Body of pancreas (tissue), 4 donors: ENCODE data around the gene ANGPTL8. TPM values are rescaled to one million over a fixed set of nuclear protein-coding genes. Genes with fewer than 3 reads are reported as not detected.

Source experiments
- ATAC-seq: fragments of 150-250 bp; one replicate; pipeline ENCODE4 v1.9.1; 2016
- DNase-seq, 4 donors: peaks; one replicate each; pipeline ENCODE4 v3.0.0-alpha.2; 2019
- H3K27ac ChIP-seq, 4 donors: fragments of 200-600 bp; sonication (generic); 1 replicate in 3 of 4; 2 replicates in 1 of 4; pipeline versions ENCODE4 v1.5.1 to v1.6.1; 2016 to 2019; ENCODE audit warnings: mild to moderate bottlenecking in 1 of 4, mixed read lengths in 1 of 4, moderate library complexity in 1 of 4
- H3K27me3 ChIP-seq, 2 donors: fragments of 200-600 bp; sonication (generic); one replicate each; pipeline ENCODE4 v1.6.0; 2016; ENCODE audit warnings: mild to moderate bottlenecking in 1 of 2
- H3K36me3 ChIP-seq, 2 donors: fragments of 200-600 bp; sonication (generic); replicated peaks in 1 of 2; 2 replicates each; pipeline ENCODE4 v1.5.1; 2016; ENCODE audit warnings: low read depth in 2 of 2; ENCODE audit not compliant: insufficient read depth in 1 of 2
- H3K4me1 ChIP-seq: fragments of 200-600 bp; sonication (generic); one replicate; pipeline ENCODE4 v1.6.0; 2016
- H3K4me3 ChIP-seq, 2 donors: fragments of 200-600 bp; sonication (generic); 1 replicate in 1 of 2; 2 replicates in 1 of 2; pipeline ENCODE4 v1.5.1; 2016 to 2019
- H3K9me3 ChIP-seq, 3 donors: fragments of 200-600 bp; sonication (generic); 1 replicate in 2 of 3; 2 replicates in 1 of 3; pipeline ENCODE4 v1.5.1; 2016
- CTCF ChIP-seq, 7 experiments: fragments of 450-650 bp in 4 of 7; fragments of 200-600 bp in 3 of 7; sonication (generic) in 3 of 7; IDR thresholded peaks; one replicate each; pipeline ENCODE4 v1.5.1; 2016 to 2019; ENCODE audit warnings: antibody characterized with exemption in 7 of 7
- POLR2A ChIP-seq, 3 donors: fragments of 450-650 bp; IDR thresholded peaks; one replicate each; pipeline ENCODE4 v1.6.1; 2016; ENCODE audit warnings: antibody characterized with exemption in 3 of 3, mild to moderate bottlenecking in 2 of 3
- WGBS, 2 donors: methylation state at CpG; one replicate each; pipeline ENCODE4 v1.1.5; 2017; 5-methylcytosine and 5-hydroxymethylcytosine counted together
- intact Hi-C: fragments of 100-400 bp; cut with DNase I; formaldehyde crosslinking; loops from one replicate; pipeline ENCODE4 v1.15.1; 2023
- total RNA-seq, 2 donors: library from RNA; depleted of rRNA; stranded (reverse); fragments of >200 nt; gene quantifications; one replicate each; pipeline ENCODE4 v1.1.0, GENCODE V29; 2016

Gene ANGPTL8
- total RNA-seq, 2 donors from 2014 or later: not detected

GRCh38 chr19:11237321-11237720 lies 2.1 kb upstream of the ANGPTL8 start:
- no peak overlapping the region for H3K4me3 ChIP-seq

GRCh38 chr19:11238041-11238440 lies 1.4 kb upstream of the ANGPTL8 start:
- intact Hi-C loops: no loop called here
- H3K36me3 ChIP-seq: no peaks in the 10 kb centered on the region

More at GRCh38 chr19:11237321-11237720, 2.1 kb upstream of the ANGPTL8 start:
- Histone ChIP-seq H3K27ac (no peak overlapping the region), H3K9me3 (no peaks in the 10 kb centered on the region), H3K4me1 (no peaks in the 10 kb centered on the region), H3K36me3 (peaks cover 0 to 4% of the 10 kb centered on the region in 2 donors), H3K27me3 (no peaks in the 10 kb centered on the region)
- no peak for ATAC-seq
- 87 to 89% methylated on average over 11 to 14 of the region's 15 CpGs for WGBS, 2 donors
- intact Hi-C loops: no loop called here
- DNase-seq: no peak
- no peak for TF ChIP-seq POLR2A (IDR thresholded peaks at IDR 0.05)
- no peak for TF ChIP-seq CTCF (IDR thresholded peaks at IDR 0.05)

GRCh38 chr19:11238781-11239376 lies 540 bp upstream of the ANGPTL8 start:
- no peak for ATAC-seq
- TF ChIP-seq POLR2A (IDR thresholded peaks at IDR 0.05) (no peak), CTCF (IDR thresholded peaks at IDR 0.05) (no peak)
- H3K36me3 ChIP-seq: no peaks in the 10 kb centered on the region
- no peak for DNase-seq
- 74 to 78% methylated on average over 5 to 6 of the region's 6 CpGs for WGBS, 2 donors
- H3K4me3 ChIP-seq: no peak overlapping the region
- no peak overlapping the region for H3K27ac ChIP-seq
- H3K4me1 ChIP-seq: peaks cover 5% of the 10 kb centered on the region
- no peaks in the 10 kb centered on the region for H3K27me3 ChIP-seq
- intact Hi-C loops: no loop called here
- no peaks in the 10 kb centered on the region for H3K9me3 ChIP-seq

More at GRCh38 chr19:11238041-11238440, 1.4 kb upstream of the ANGPTL8 start:
- DNase-seq (no peak), ATAC-seq (no peak)
- no peaks in the 10 kb centered on the region for H3K27me3 ChIP-seq
- no peaks in the 10 kb centered on the region for H3K9me3 ChIP-seq
- 96 to 98% methylated on average over 6 to 11 of the region's 11 CpGs for WGBS, 2 donors
- H3K4me1 ChIP-seq: no peaks in the 10 kb centered on the region
- TF ChIP-seq CTCF (IDR thresholded peaks at IDR 0.05): no peak
- TF ChIP-seq POLR2A (IDR thresholded peaks at IDR 0.05): no peak
- H3K27ac ChIP-seq: no peak overlapping the region
- no peak overlapping the region for H3K4me3 ChIP-seq

- Histone ChIP-seq H3K4me1 (peaks cover 6% of the 10 kb centered on the region), H3K36me3 (no peaks in the 10 kb centered on the region), H3K27me3 (no peaks in the 10 kb centered on the region), H3K27ac (no peak overlapping the region), H3K4me3 (no peak overlapping the region), H3K9me3 (no peaks in the 10 kb centered on the region)
- TF ChIP-seq CTCF (IDR thresholded peaks at IDR 0.05): no peak
- TF ChIP-seq POLR2A (IDR thresholded peaks at IDR 0.05): no peak
- DNase-seq: no peak
- intact Hi-C loops: no loop called here
- no peak for ATAC-seq
- WGBS, 2 donors: 97 to 100% methylated on average over 1 to 8 of the region's 8 CpGs
Observed at GRCh38 chr19:11240008-11240444, 607 bp downstream of the ANGPTL8 start.

DNA sequence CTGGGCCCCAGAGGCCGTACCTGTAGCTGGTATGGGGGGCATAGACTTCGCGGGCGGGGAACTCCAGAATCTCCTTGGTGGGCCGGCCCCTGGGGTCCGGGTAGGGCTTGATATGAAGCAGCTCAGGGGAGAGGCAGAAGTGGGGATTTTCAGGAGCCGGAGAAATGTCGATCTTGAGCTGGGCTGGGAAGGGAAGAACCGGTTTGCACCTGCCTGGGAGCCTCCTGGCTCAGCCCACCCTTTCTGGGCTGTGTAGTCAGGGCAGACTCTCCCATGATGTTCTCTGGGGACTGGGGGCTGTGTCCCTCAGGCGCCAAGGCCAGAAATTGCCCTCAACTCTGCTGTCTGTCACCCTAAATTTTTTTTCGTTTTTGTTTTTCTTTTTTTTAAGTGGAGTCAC lies 2.6 kb downstream of the ANGPTL8 start:
- WGBS, 2 donors: 76 to 91% methylated on average over 10 of the region's 11 CpGs

More for the DNA sequence above, 2.6 kb downstream of the ANGPTL8 start:
- intact Hi-C loops: no loop called here
- ATAC-seq (no peak), DNase-seq (no peak)
- Histone ChIP-seq H3K9me3 (no peaks in the 10 kb centered on the region), H3K27ac (no peak overlapping the region), H3K27me3 (no peaks in the 10 kb centered on the region), H3K4me1 (peaks cover 6% of the 10 kb centered on the region), H3K36me3 (no peaks in the 10 kb centered on the region), H3K4me3 (no peak overlapping the region)
- TF ChIP-seq CTCF (IDR thresholded peaks at IDR 0.05) (no peak), POLR2A (IDR thresholded peaks at IDR 0.05) (no peak)
